Mucosa of rectum (tissue), 2 donors: ENCODE measurements around the gene NUDT9.
"Not testable (repeated sequence)": the region's sequence is repeated elsewhere in the genome, so short reads cannot be mapped to it uniquely, and the experiment has no call there.

Source experiments
- H3K27ac ChIP-seq, 2 donors: one replicate each; pipeline ENCODE4 v1.7.0; 2013; ENCODE audit warnings: inconsistent platforms in 2 of 2, low read depth in 2 of 2, low read length in 2 of 2
- H3K27me3 ChIP-seq, 2 donors: one replicate each; pipeline ENCODE4 v1.7.0; 2013; ENCODE audit warnings: low read length in 2 of 2; ENCODE audit not compliant: control insufficient read depth in 2 of 2, insufficient read depth in 2 of 2
- H3K36me3 ChIP-seq, 2 donors: one replicate each; pipeline ENCODE4 v1.7.0; 2013; ENCODE audit warnings: low read length in 2 of 2; ENCODE audit not compliant: control insufficient read depth in 2 of 2, insufficient read depth in 2 of 2
- H3K4me1 ChIP-seq, 2 donors: one replicate each; pipeline ENCODE4 v1.7.0; 2013; ENCODE audit warnings: low read length in 2 of 2, mild to moderate bottlenecking in 1 of 2; ENCODE audit not compliant: control insufficient read depth in 2 of 2, insufficient read depth in 2 of 2
- H3K4me3 ChIP-seq, 2 donors: one replicate each; pipeline ENCODE4 v1.7.0; 2013; ENCODE audit warnings: low read length in 2 of 2
- H3K9ac ChIP-seq, 2 donors: one replicate each; pipeline ENCODE4 v1.7.0; 2013; ENCODE audit warnings: low read length in 2 of 2, low read depth in 1 of 2, mild to moderate bottlenecking in 1 of 2
- H3K9me3 ChIP-seq, 2 donors: one replicate each; pipeline ENCODE4 v1.7.0; 2013; ENCODE audit warnings: low read length in 2 of 2; ENCODE audit not compliant: control insufficient read depth in 2 of 2
- donor health status: healthy.
- donor health status: Normal muscosa, but diverticular disease.

Gene NUDT9

DNA sequence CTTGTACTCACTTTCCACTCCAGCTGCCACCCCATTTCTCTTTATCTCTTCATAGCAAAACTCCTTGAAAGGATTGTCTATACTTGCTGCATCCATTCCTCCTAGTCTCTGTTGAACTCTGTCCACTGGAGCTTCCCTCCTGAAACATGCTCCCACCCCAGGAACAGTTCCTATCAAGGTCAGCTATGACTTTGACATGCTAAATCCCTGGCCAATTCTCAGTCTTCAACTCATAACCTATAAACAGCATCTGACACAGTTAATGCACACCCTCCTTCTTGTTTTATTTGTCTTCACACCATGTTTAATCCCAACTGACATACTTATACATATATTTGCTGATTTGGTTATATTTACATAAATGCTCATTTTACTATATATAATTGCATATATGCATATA, 59.0 kb downstream of the NUDT9 start:
- no peaks in the 10 kb centered on the region for H3K27me3 ChIP-seq
- no peak overlapping the region for H3K9ac ChIP-seq
- H3K27ac ChIP-seq = no peak overlapping the region
- peaks cover 0 to 6% of the 10 kb centered on the region in 2 donors for H3K36me3 ChIP-seq
- H3K9me3 ChIP-seq = no peaks in the 10 kb centered on the region
- H3K4me3 ChIP-seq = no peak overlapping the region
- H3K4me1 ChIP-seq = no peaks in the 10 kb centered on the region

DNA sequence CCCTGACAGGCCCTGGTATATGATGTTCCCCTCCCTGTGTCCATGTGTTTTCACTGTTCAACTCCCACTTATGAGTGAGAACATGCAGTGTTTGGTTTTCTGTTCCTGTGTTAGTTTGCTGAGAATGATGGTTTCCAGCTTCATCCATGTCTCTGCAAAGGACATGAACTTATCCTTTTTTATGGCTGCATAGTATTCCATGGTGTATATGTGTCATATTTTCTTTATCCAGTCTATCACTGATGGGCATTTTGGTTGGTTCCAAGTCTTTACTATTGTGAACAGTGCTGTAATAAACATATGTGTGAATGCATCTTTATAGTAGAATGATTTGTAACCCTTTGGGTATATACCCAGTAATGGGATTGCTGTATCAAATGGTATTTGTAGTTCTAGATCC, 60.9 kb downstream of the NUDT9 start:
- H3K9ac ChIP-seq, H3K27ac ChIP-seq, H3K27me3 ChIP-seq, H3K9me3 ChIP-seq, H3K4me3 ChIP-seq, H3K36me3 ChIP-seq, H3K4me1 ChIP-seq: not testable (repeated sequence)

DNA sequence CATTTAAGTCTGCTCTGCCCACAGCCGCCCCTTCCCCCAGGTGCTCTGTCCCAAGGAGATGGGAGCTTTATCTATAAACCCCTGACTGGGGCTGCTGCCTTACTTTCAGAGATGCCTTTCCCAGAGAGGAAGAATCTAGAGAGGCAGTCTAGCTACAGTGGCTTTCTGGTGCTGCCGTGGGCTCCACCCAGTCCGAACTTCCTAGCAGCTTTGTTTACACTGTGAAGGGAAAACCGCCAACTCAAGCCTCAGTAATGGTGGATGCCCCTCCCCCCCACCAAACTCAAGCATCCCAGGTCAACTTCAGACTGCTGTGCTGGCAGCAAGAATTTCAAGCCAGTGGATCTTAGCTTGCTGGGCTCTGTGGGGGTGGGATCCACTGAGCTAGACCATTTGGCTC, 66.3 kb downstream of the NUDT9 start:
- H3K27me3 ChIP-seq, H3K27ac ChIP-seq, H3K9ac ChIP-seq, H3K4me1 ChIP-seq, H3K4me3 ChIP-seq, H3K9me3 ChIP-seq, H3K36me3 ChIP-seq: not testable (repeated sequence)

DNA sequence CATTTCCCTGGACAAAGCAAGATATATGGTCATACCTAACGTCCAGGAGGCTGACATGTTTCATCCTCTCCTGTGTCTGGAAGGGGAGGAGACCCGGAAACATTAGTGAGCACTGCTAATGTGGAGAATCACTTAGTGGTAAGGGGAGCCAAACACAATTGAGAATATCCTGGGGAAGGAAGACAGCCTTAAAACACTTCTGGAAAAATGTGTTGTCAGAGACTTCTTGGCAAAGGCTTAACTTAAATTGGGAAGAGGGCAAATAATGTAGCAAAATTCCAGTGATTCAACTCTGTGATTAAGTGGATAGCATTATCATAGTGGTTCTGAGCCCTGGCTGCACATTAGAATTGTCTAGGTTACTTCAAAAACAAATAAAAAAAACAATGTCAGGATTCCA, 67.3 kb downstream of the NUDT9 start:
- Histone ChIP-seq H3K9ac (no peak overlapping the region), H3K27ac (no peak overlapping the region), H3K9me3 (no peaks in the 10 kb centered on the region), H3K4me3 (no peak overlapping the region), H3K4me1 (no peaks in the 10 kb centered on the region), H3K27me3 (no peaks in the 10 kb centered on the region), H3K36me3 (peaks cover 0 to 4% of the 10 kb centered on the region in 2 donors)

DNA sequence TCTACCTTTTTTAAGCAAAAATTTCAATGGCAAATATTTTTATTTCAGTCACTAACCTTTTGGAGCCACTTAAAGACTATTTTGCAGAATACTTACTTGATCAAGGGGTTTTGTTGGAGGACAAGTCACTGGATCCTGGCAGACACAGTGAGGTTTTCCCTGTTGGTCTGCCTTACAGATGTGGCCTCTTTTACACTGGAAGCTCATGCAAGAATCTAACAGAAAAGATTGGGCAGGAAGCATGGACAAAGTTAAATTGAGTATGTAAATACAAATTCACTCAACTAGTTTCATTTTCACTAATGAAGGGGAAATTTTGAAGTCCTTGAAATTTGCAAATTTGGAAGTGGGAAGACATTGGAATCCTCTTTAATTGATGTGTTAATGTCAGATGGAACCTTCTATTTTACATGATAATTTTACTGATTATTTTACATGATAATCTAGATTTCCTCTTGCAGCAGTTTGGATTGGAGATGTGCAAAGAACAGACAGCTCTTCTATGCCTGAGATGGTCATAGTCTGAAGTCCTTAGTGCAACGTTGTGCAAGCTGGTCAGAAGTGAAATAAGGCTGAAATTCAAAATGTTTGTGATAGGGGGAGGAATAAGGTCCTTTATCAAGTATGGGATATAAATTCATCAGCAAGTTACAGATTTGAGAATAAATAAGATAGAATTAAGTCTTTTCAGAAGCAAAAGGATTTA, 68.4 kb downstream of the NUDT9 start:
- Histone ChIP-seq H3K9ac (no peak overlapping the region), H3K27me3 (no peaks in the 10 kb centered on the region), H3K4me1 (no peaks in the 10 kb centered on the region), H3K27ac (no peak overlapping the region), H3K4me3 (no peak overlapping the region), H3K9me3 (no peaks in the 10 kb centered on the region), H3K36me3 (peaks cover 0 to 4% of the 10 kb centered on the region in 2 donors)

DNA sequence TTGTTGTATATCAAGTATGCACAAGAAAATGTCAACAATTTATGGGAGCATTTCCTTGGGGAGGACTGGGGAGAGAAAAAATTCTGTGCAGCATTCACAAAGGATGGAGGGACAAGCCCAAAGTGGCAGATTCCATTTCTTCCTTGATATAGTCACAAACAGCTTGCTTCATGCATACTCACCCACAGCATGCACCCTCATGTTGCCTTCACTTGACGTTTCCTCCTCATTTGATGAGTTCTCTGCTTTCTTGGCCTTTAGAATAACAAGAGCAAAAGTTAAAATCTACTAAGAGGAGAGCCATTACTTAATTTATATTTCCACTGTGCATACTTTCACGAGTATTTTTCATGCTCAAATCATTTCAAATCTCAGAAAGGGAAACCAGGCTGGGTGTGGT, 69.1 kb downstream of the NUDT9 start:
- H3K27ac ChIP-seq = no peak overlapping the region
- peaks cover 0 to 4% of the 10 kb centered on the region in 2 donors for H3K36me3 ChIP-seq

DNA sequence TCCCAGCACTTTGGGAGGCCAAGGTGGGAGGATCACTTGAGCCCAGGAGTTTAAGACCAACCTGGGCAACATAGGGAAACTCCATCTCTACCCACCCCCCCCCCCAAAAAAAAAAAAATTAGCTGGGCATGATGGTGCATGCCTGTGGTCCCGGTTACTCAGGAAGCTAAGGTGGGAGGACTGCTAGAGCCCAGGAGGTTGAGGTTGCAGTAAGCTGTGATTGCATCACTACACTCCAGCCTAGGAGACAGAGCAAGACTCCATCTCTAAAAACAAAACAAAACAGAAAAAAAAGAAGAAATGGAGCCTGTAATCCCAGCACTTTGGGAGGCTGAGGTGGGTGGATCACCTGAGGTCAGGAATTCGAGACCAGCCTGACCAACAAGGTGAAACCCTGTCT, 69.5 kb downstream of the NUDT9 start:
- H3K36me3 ChIP-seq, H3K9ac ChIP-seq, H3K27ac ChIP-seq, H3K27me3 ChIP-seq, H3K4me3 ChIP-seq, H3K4me1 ChIP-seq, H3K9me3 ChIP-seq: not testable (repeated sequence)

More for the DNA sequence above, 69.1 kb downstream of the NUDT9 start:
- Histone ChIP-seq H3K9me3 (no peaks in the 10 kb centered on the region), H3K9ac (no peak overlapping the region), H3K27me3 (no peaks in the 10 kb centered on the region), H3K4me1 (no peaks in the 10 kb centered on the region), H3K4me3 (no peak overlapping the region)

DNA sequence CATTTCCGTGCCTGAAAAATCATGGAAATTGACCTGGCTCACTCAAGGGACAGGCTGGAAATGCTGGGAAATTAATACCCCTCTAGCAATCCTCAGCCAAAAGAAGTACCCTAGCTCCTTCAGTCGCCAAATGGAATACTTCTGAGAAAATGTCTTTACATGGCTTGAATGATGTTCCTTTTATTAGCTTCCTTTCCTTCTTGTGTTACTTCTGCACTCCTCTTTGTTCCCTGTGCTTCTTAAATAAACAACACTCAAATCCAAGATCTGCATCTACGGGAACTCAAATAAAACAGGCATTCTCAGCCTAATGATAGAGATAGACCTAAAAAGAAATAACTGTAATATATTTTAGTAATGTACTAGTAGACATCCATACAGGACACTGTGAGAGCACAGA, 70.7 kb downstream of the NUDT9 start:
- Histone ChIP-seq H3K36me3 (peaks cover 0 to 4% of the 10 kb centered on the region in 2 donors), H3K4me1 (no peaks in the 10 kb centered on the region), H3K9me3 (no peaks in the 10 kb centered on the region), H3K27me3 (no peaks in the 10 kb centered on the region), H3K4me3 (no peak overlapping the region), H3K27ac (no peak overlapping the region), H3K9ac (no peak overlapping the region)

DNA sequence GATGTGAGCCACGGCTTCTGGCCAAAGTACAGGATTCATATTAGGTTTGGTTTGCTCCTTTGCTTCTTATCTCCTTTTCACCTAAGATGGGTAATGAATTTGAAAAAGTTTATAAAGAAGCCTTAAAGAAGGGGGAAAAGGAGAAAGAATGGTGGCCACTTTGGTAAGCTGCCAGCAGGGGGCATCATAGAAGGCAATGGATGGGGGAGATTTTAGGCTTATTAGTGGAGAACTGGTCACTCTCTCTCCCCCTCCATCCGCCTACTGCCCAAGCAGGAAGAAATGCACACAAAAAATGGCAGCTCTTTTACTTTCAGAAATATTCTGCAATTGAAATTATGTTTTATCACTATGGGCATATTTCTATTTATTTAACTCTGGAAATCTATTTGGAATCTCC, 74.8 kb downstream of the NUDT9 start:
- no peaks in the 10 kb centered on the region for H3K4me1 ChIP-seq
- H3K4me3 ChIP-seq = no peak overlapping the region
- peaks cover 0 to 4% of the 10 kb centered on the region in 2 donors for H3K36me3 ChIP-seq
- no peaks in the 10 kb centered on the region for H3K27me3 ChIP-seq
- H3K9me3 ChIP-seq = no peaks in the 10 kb centered on the region
- H3K27ac ChIP-seq = no peak overlapping the region
- no peak overlapping the region for H3K9ac ChIP-seq

DNA sequence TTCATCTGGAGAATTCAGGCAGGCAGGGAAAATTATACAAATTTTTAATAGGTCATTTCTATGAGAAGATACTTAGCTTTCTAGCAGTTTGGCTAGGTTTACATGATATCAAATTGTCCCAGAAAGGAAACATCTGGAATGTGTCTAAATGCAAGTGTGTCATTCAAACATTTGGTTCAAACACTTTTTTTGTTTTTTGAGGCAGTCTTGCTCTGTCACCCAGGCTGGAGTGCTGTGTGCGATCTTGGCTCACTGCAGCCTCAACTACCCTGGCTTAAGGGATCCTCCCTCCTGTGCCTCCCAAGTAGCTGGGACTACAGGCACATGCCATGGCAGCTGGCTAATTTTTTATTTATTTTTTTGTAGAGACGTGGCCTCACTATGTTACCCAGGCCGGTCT, 75.2 kb downstream of the NUDT9 start:
- Histone ChIP-seq H3K9ac (no peak overlapping the region), H3K27ac (peak overlapping the region; percentile 44 to 61), H3K36me3 (peaks cover 0 to 4% of the 10 kb centered on the region in 2 donors), H3K4me1 (peaks cover 0 to 1% of the 10 kb centered on the region in 2 donors), H3K4me3 (no peak overlapping the region), H3K9me3 (no peaks in the 10 kb centered on the region), H3K27me3 (no peaks in the 10 kb centered on the region)
